Measurements from ENCODE around the gene CRYBA2.

CRYBA2 gene, protein sequence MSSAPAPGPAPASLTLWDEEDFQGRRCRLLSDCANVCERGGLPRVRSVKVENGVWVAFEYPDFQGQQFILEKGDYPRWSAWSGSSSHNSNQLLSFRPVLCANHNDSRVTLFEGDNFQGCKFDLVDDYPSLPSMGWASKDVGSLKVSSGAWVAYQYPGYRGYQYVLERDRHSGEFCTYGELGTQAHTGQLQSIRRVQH

DNA sequence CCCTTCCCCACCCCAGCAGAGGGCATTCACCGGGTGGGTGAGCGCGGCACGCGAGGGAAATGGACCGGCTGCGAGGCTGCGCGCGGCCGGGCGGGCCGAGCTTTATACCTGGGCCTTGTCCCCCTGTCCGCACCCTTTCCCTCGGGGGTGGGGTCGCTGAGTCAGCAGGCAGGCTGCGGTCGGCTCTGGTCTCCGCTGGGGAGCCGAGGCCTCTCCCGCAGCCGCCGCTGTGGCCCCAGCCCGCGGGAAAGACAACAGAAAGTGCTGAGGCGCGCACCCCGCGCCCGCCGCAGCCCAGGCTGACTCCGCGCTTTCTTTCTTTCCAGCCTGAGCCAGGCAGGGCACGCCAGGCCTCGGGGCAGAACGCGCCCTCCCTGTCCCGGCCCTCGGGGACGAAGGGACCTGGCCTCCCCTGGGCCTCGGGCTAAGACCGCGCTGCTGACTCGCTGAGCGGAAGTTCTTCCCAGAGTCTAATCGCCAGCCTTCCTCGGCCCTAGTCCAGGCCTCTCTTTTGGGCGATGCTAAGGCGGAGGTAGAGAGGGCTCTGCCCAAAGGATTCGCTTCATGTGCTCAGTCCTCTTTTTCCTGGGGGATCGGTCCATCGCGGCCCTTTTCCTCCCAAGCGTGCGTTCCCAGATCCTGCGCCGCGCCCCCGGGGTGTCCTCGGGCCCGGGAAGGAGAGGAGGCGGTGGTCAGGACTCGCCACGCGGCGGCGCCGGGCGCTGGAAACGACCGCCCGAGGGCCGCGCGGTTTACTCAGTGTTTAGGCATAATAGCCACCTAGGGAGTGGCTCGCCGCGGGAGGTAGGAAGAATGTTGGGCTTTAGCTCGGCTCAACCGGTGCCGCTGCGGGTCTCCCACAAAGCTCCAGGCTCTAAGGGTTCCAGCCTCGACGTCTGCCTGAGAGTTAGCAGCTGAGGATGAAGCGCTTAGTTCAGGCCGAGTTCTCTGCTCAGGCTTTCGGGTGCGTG is at the start of gene CRYBA2:
CRYBA2 (minus strand) TSS at position 78 of the 971 bp plus-strand sequence. CDS start 246 bp downstream, outside the sequence.
- DNase-seq: no peak

GRCh38 chr2:219042750-219043149 is 49.5 kb upstream of the CRYBA2 start:
- no peak for DNase-seq

- no peak for DNase-seq
These were observed 48.9 kb upstream of the CRYBA2 start for GRCh38 chr2:219042157-219042556.

- no peak for DNase-seq
These were observed 48.0 kb upstream of the CRYBA2 start, which contains the start of gene CFAP65 for GRCh38 chr2:219041252-219041651. CFAP65 (minus strand) TSS chr2:219041516; CDS start chr2:219039048, 2,468 bp downstream.

- no peak for DNase-seq
These were observed 45.4 kb upstream of the CRYBA2 start for GRCh38 chr2:219038600-219038999.

GRCh38 chr2:219037783-219038499 is 44.7 kb upstream of the CRYBA2 start:
- no peak for DNase-seq

DNA sequence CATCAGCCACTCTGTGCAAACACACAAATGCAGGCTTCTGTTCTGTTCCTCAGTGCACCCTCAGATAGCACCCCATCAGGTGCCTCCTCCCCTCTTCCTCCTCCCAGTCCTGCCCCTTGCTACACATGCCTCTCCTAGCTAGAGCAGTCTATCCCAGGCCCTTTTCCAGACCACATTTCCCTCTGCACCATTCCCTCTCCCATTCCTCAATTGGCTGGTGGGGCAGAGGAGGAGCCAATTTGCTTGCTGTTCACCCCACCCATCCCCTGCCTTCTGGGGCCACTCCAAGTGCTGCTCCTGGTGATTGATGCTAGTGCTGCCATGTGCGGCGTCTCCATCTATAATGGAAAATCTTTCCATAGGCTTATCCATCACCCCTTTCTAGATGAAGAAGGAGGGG is 42.7 kb upstream of the CRYBA2 start:
- DNase-seq: no peak

- no peak for DNase-seq
These were observed 41.6 kb upstream of the CRYBA2 start for GRCh38 chr2:219034823-219035222.

DNA sequence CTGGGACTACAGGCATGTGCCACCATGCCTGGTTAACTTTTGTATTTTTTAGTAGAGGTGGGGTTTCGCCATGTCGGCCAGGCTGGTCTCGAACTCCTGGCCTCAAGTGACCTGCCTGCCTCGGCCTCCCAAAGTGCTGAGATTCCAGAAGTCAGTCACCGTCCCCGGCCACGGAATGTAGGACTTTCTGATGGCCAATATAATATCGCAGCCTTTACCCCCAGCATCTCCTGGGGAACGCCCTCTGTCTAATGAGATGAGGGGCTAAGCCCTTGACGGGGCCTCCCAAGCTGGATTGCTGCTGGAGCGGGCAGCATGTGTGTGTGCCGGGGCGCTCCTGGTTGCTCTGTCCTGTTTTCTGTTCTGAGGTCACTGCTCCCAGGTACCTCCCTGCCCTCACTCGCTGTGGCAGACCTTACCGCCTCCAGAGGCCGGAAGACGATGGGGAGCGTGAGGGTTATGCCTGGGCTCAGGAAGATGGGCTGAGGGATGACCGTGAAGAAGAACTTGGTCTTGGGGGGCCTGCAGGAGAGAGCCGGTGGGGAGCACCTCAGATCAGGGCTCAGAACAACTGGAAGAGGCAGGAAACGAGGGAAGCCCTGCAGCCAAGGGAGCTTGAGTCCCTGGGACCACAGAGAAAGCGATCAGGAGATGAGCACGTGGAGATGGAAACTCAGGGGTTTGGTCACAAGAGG is 39.0 kb upstream of the CRYBA2 start:
- no peak for DNase-seq

DNA sequence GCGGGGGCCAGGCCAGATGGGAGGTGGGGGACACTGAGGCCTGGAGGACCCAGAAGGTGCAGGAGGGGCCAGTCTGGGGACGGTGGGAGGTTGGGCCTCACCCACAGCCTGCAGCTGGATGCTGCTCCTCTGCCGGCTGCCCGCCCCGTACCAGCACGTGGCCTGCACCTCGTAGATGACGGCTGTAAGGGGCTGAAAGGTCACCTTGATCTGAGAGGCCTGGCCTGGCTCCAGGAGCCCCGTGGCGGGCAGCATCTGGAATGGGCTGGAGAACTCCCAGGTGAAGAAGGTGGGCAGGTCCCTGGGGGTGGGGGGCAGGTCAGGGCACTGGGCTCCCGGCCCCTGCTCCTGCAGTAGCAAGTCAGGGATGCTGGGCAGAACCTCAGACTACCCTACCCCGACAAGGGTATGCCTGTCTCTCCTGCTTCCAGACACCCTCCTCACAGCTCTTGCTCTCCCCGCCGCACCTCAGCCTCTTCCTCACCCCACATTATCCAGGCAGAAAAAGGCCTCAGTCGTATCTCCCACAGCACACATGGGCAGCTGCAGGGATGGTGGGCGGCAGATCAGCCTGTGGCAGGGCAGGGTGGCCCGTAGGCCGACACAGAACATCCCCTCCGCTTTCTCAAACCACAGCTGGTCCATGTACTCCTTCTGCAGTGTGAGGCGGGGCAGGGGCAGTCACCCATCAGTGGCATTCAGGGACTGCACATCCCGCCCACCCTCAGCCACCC is 38.0 kb upstream of the CRYBA2 start:
- no peak for DNase-seq

GRCh38 chr2:219030177-219030940 is 37.1 kb upstream of the CRYBA2 start:
- no peak for DNase-seq

GRCh38 chr2:219029829-219030165 is 36.6 kb upstream of the CRYBA2 start:
- peak; percentile 29 for DNase-seq

DNA sequence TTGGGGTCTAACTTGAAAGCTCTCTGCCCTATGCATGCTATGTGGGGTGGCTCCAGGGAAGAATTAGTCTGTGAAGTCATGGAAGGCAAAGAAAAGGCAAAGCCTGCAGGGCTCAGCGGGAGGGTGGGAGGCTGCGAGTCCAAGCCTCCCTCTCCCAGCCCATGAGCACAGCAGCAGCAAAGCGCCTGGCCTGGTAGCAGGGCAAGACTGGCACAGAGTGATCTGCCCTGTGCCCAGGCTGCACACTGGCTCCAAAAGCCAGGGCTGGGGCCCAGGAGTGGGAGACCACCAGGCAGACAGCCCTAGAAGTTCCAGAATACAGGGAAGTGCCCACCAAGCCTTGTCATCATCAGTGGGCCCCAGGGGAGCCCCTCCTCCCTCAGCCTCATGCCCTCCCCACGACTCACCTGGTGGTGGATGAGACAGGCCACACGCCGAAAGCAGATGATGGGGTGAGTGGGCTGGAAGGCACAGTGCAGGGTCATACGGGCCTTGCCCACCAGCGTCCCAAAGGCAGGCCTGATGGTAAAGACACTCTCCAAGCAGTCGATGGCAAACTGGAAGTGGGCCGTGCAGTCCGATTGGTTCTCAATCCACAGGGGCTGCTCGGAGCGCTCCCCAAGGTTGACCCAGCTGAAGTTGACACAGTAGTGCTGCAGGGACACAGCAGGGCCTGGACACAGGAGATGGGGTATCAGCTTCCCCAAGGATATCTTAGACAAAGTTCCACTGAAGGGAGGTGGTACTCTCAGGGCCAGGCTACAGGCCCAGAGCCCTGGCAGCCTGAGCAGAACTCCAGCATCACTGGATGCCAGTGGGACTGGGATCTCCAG is 36.0 kb upstream of the CRYBA2 start:
- no peak for DNase-seq

DNA sequence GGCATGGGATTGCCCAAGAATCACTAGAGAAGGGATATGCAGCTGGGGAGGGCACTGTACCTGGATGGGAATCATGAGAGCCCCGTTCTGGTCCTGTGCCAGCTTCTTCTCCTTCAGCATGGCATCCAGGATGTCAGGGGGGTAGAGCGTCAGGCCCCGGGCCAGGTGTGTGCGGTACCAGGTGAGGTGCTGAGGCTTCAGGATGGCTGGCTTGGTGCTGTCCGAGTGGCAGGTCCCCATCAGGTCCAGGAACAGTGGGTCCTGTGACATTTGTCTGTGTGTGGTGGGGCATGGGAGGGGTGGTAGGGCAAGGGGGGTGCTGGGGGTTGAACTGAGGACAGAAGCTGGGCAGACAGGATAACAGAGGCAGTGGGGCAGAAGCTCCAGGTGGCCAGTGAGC is 34.9 kb upstream of the CRYBA2 start:
- no peak for DNase-seq

- DNase-seq: no peak
These were observed 34.4 kb upstream of the CRYBA2 start for GRCh38 chr2:219027511-219028055.

- DNase-seq: no peak
These were observed 33.7 kb upstream of the CRYBA2 start for GRCh38 chr2:219026946-219027345.

GRCh38 chr2:219025637-219026585 is 32.7 kb upstream of the CRYBA2 start:
- DNase-seq: no peak

GRCh38 chr2:219024059-219024458 is 30.8 kb upstream of the CRYBA2 start:
- DNase-seq: no peak

GRCh38 chr2:219023045-219023605 is 29.9 kb upstream of the CRYBA2 start:
- DNase-seq: no peak

Data from GDM1 (cell line).